Measurements from ENCODE around the gene SGPL1.

Gene SGPL1

GRCh38 chr10:70782086-70782745 is 33.5 kb upstream of the SGPL1 start:
- DNase-seq (ENCODE audit: low read depth), result no peak
- no peak for TF ChIP-seq CTCF (IDR thresholded peaks at IDR 0.05; ENCODE audit: low read depth, low read length, missing control alignments)
- no peak overlapping the region for H3K4me3 ChIP-seq (ENCODE audit: low read depth, low read length)

- no peak overlapping the region for H3K4me3 ChIP-seq (ENCODE audit: low read depth, low read length)
- no peak for TF ChIP-seq CTCF (IDR thresholded peaks at IDR 0.05; ENCODE audit: low read depth, low read length, missing control alignments)
- no peak for DNase-seq (ENCODE audit: low read depth)
Observed at GRCh38 chr10:70782746-70783680, 32.7 kb upstream of the SGPL1 start.

- no peak for TF ChIP-seq CTCF (IDR thresholded peaks at IDR 0.05; ENCODE audit: low read depth, low read length, missing control alignments)
Observed at GRCh38 chr10:70784016-70784415, 31.7 kb upstream of the SGPL1 start.

GRCh38 chr10:70784471-70784870 is 31.3 kb upstream of the SGPL1 start:
- TF ChIP-seq CTCF (IDR thresholded peaks at IDR 0.05; ENCODE audit: low read depth, low read length, missing control alignments), result no peak
- no peak for DNase-seq (ENCODE audit: low read depth)

More at GRCh38 chr10:70784016-70784415, 31.7 kb upstream of the SGPL1 start:
- DNase-seq (ENCODE audit: low read depth), result no peak
- H3K4me3 ChIP-seq (ENCODE audit: low read depth, low read length), result no peak overlapping the region

GRCh38 chr10:70785190-70785589 is 30.6 kb upstream of the SGPL1 start, which contains the start of gene TBATA:
Gene TBATA, minus strand, starts transcription at chr10:70785377. Its CDS starts 1,998 bp downstream, at chr10:70783379.
- H3K4me3 ChIP-seq (ENCODE audit: low read depth, low read length), result no peak within 1 kb of the TSS
- no peak for DNase-seq (ENCODE audit: low read depth)
- no peak for TF ChIP-seq CTCF (IDR thresholded peaks at IDR 0.05; ENCODE audit: low read depth, low read length, missing control alignments)

More at GRCh38 chr10:70784471-70784870, 31.3 kb upstream of the SGPL1 start:
- H3K4me3 ChIP-seq (ENCODE audit: low read depth, low read length), result no peak overlapping the region

DNA sequence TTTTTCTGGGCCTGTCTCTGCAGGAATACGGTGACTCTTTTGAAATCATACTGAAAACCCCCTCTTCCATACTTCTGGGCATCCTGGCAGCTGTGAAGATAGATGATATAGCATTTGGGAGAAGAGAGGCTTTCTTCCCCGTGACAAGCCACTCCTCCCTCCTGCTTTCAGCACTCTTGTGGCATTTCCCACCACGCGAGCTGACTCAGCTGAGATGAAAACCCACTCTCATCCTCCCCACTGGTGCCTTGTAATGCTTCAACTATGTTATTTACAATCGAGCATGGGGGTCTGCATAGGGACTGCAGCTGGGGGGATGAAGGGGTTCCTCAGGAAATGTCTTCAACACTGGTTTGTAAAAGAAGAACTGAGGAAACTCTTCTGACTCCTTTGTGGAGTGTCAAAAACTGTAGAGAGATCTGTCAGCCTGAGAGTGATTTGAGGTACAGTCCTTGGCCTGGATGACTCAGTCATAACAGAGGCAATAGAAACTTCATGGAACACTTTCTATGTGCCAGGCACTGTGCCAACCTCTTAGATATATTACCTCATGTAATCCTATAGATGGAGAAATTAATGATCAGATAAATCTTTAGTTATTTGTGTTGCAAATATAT is 28.8 kb upstream of the SGPL1 start:
- DNase-seq (ENCODE audit: low read depth), result no peak
- TF ChIP-seq CTCF (IDR thresholded peaks at IDR 0.05; ENCODE audit: low read depth, low read length, missing control alignments), result no peak
- H3K4me3 ChIP-seq (ENCODE audit: low read depth, low read length), result no peak overlapping the region
